ENCODE results near the gene PTPRN2. TPM values are rescaled to one million over a fixed set of nuclear protein-coding genes. Genes with fewer than 3 reads are reported as not detected.
"Not testable (repeated sequence)": the region's sequence is repeated elsewhere in the genome, so short reads cannot be mapped to it uniquely, and the experiment has no call there.

The PTPRN2 gene
- total and polyA plus RNA-seq, 2 donors (not counting 1 experiment from before 2014, with no cell fraction given) = 0.54 to 1.2 TPM

DNA sequence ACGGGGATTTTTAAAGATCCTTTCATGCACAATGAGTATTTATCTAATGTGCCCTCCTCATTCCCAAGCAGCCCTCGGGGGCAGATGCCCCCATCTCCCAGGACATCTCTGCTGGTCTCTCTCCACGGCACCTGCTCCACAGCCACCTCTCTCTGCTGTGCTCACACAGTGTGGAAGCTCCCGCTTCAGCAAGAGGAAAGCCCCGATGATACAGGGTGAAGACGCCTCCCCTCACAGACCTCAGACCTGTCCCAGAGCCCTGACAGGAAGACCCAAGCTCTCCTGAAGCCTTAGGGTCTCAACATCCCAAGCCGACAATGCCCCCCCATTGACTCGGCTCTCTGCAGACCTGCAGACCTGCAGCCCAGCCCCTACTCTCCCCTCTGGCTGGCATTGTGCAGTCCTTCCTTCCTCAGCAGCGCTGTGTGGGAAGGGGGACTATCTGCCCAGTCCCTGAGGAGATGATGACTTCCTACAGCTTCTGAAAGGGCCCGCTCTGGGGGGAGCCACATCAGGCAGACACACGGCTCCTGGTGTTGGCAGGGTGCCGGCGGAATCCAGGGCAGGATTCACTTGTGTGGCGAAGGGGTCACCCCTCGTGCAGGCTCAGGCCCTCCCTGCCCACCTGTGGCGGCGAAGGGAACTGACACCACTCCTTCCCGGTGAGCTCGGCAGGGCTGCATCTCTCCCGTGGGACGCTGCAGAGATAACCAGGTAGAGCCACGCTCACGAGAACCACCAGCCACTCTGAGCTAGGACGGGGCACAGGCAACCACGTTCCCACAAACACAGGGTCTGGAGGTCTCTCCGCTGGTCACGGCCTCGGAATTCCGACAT, 61.8 kb downstream of the PTPRN2 start:
- Histone ChIP-seq H3K4me1 (ENCODE audit: control insufficient read depth, extremely low read depth, insufficient read depth, low read length) (no peaks in the 10 kb centered on the region), H3K27me3 (ENCODE audit: control insufficient read depth, insufficient read depth, low read length) (no peaks in the 10 kb centered on the region), H3K79me2 (ENCODE audit: control insufficient read depth, insufficient read depth, low read length) (no peaks in the 10 kb centered on the region), H3K9me3 (ENCODE audit: control insufficient read depth, insufficient read depth, low read depth, low read length) (peaks cover 1% of the 10 kb centered on the region), H3K4me3 (replicated peaks in 1 of 4; ENCODE audit: control extremely low read depth in 1 of 4, insufficient read depth in 1 of 4, low read depth in 3 of 4, low read length in 4 of 4) (no peak overlapping the region), H4K20me1 (ENCODE audit: control insufficient read depth, extremely low read depth, insufficient read depth, low read length) (no peaks in the 10 kb centered on the region), H3K36me3 (ENCODE audit: control insufficient read depth, insufficient read depth, low read length) (no peaks in the 10 kb centered on the region), H3K4me2 (ENCODE audit: extremely low read depth, insufficient read depth, low read length) (no peak overlapping the region), H3K9ac (ENCODE audit: insufficient read depth, low read length) (no peak overlapping the region), H2AFZ (ENCODE audit: low read length) (no peak overlapping the region), H3K27ac (ENCODE audit: insufficient read depth, low read length) (no peak overlapping the region)
- no peak for TF ChIP-seq EZH2 (IDR thresholded peaks at IDR 0.05; ENCODE audit: low read length, missing control alignments)
- TF ChIP-seq, protein P1, sequence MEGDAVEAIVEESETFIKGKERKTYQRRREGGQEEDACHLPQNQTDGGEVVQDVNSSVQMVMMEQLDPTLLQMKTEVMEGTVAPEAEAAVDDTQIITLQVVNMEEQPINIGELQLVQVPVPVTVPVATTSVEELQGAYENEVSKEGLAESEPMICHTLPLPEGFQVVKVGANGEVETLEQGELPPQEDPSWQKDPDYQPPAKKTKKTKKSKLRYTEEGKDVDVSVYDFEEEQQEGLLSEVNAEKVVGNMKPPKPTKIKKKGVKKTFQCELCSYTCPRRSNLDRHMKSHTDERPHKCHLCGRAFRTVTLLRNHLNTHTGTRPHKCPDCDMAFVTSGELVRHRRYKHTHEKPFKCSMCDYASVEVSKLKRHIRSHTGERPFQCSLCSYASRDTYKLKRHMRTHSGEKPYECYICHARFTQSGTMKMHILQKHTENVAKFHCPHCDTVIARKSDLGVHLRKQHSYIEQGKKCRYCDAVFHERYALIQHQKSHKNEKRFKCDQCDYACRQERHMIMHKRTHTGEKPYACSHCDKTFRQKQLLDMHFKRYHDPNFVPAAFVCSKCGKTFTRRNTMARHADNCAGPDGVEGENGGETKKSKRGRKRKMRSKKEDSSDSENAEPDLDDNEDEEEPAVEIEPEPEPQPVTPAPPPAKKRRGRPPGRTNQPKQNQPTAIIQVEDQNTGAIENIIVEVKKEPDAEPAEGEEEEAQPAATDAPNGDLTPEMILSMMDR (conservative IDR thresholded peaks at IDR 0.05 in 1 of 2, IDR thresholded peaks at IDR 0.05 in 1 of 2; ENCODE audit: low read depth in 1 of 2, low read length in 2 of 2) = no peak
- DNase-seq (ENCODE audit: low read depth in 2 of 2) = no peak

DNA sequence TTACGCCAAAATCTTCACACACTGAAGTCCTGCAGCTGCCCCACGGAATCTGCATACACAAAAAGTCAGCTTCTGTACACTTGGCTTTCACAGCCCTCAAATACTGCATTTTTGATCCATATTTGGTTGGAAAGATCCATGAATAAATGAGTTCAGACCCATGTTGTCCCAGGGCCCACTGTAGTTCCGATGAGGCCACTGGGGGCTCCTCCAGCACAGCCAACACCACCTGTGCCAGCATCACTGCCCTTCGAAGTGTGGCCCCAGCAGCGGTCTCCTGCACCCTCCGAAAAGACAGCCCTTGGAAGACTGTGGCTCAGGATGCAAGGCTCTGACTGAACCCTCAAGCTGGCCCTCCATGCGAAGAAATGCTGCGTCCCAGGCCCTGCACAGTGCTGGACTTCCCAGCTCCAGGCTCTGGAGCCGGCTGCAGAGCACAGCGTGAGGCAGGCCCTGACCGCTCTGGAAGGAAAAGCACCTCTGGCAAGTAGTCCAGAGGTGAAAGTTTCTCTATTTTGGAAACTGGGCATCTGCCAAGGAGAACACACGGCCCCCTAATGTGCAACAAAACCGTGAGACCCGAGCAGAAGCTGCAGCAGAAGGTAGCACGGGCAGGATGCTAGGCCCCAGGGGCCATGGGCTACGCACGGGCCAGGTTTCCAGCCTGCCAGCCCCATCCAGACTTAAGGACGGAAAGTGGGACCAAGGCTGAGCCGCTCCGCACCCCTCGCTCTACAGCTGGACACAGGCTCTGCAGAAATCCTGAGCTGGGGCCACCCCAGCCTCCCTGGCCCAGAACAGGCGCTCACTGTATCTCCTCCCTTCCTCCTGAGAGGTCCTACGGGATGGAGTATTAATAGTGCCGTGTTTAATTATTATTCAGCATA, 62.6 kb downstream of the PTPRN2 start:
- H3K9ac ChIP-seq (ENCODE audit: insufficient read depth, low read length) = no peak overlapping the region
- TF ChIP-seq, protein P1 (conservative IDR thresholded peaks at IDR 0.05 in 1 of 2, IDR thresholded peaks at IDR 0.05 in 1 of 2; ENCODE audit: low read depth in 1 of 2, low read length in 2 of 2) = no peak
- TF ChIP-seq EZH2 (IDR thresholded peaks at IDR 0.05; ENCODE audit: low read length, missing control alignments) = no peak
- H3K36me3 ChIP-seq (ENCODE audit: control insufficient read depth, insufficient read depth, low read length) = no peaks in the 10 kb centered on the region
- no peaks in the 10 kb centered on the region for H3K4me1 ChIP-seq (ENCODE audit: control insufficient read depth, extremely low read depth, insufficient read depth, low read length)
- H2AFZ ChIP-seq (ENCODE audit: low read length) = no peak overlapping the region
- peaks cover 1% of the 10 kb centered on the region for H3K9me3 ChIP-seq (ENCODE audit: control insufficient read depth, insufficient read depth, low read depth, low read length)
- DNase-seq (ENCODE audit: low read depth in 2 of 2) = no peak
- no peaks in the 10 kb centered on the region for H4K20me1 ChIP-seq (ENCODE audit: control insufficient read depth, extremely low read depth, insufficient read depth, low read length)
- H3K4me2 ChIP-seq (ENCODE audit: extremely low read depth, insufficient read depth, low read length) = no peak overlapping the region
- no peak overlapping the region for H3K4me3 ChIP-seq (replicated peaks in 1 of 4; ENCODE audit: control extremely low read depth in 1 of 4, insufficient read depth in 1 of 4, low read depth in 3 of 4, low read length in 4 of 4)
- no peaks in the 10 kb centered on the region for H3K27me3 ChIP-seq (ENCODE audit: control insufficient read depth, insufficient read depth, low read length)
- no peak overlapping the region for H3K27ac ChIP-seq (ENCODE audit: insufficient read depth, low read length)
- H3K79me2 ChIP-seq (ENCODE audit: control insufficient read depth, insufficient read depth, low read length) = no peaks in the 10 kb centered on the region

DNA sequence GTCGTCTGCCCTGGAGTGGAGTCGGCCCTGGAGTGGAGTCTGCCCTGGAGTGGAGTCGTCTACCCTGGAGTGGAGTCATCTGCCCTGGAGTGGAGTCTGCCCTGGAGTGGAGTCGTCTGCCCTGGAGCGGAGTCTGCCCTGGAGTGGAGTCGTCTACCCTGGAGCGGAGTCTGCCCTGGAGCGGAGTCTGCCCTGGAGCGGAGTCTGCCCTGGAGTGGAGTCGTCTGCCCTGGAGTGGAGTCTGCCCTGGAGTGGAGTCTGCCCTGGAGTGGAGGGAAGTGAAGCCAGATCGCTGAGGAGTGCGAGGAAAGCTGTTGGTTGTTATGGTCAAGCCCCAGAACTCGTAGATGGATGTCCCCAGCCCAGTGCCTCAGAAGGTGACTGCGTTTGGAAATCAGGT, 63.3 kb downstream of the PTPRN2 start:
- not testable (repeated sequence) for H3K27ac ChIP-seq (ENCODE audit: insufficient read depth, low read length); H3K36me3 ChIP-seq (ENCODE audit: control insufficient read depth, insufficient read depth, low read length); H3K4me3 ChIP-seq (replicated peaks in 1 of 4; ENCODE audit: control extremely low read depth in 1 of 4, insufficient read depth in 1 of 4, low read depth in 3 of 4, low read length in 4 of 4); H3K9me3 ChIP-seq (ENCODE audit: control insufficient read depth, insufficient read depth, low read depth, low read length); H3K79me2 ChIP-seq (ENCODE audit: control insufficient read depth, insufficient read depth, low read length); H3K4me1 ChIP-seq (ENCODE audit: control insufficient read depth, extremely low read depth, insufficient read depth, low read length); H4K20me1 ChIP-seq (ENCODE audit: control insufficient read depth, extremely low read depth, insufficient read depth, low read length); H3K9ac ChIP-seq (ENCODE audit: insufficient read depth, low read length); H3K27me3 ChIP-seq (ENCODE audit: control insufficient read depth, insufficient read depth, low read length); H3K4me2 ChIP-seq (ENCODE audit: extremely low read depth, insufficient read depth, low read length); DNase-seq (ENCODE audit: low read depth in 2 of 2); H2AFZ ChIP-seq (ENCODE audit: low read length)

DNA sequence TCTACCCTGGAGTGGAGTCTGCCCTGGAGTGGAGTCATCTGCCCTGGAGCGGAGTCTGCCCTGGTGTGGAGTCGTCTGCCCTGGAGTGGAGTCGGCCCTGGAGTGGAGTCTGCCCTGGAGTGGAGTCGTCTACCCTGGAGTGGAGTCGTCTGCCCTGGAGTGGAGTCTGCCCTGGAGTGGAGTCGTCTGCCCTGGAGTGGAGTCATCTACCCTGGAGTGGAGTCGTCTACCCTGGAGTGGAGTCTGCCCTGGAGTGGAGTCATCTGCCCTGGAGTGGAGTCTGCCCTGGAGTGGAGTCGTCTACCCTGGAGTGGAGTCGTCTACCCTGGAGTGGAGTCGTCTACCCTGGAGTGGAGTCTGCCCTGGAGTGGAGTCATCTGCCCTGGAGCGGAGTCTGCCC, 63.7 kb downstream of the PTPRN2 start:
- H3K4me3 ChIP-seq (replicated peaks in 1 of 4; ENCODE audit: control extremely low read depth in 1 of 4, insufficient read depth in 1 of 4, low read depth in 3 of 4, low read length in 4 of 4); H4K20me1 ChIP-seq (ENCODE audit: control insufficient read depth, extremely low read depth, insufficient read depth, low read length); H3K4me1 ChIP-seq (ENCODE audit: control insufficient read depth, extremely low read depth, insufficient read depth, low read length); H3K9ac ChIP-seq (ENCODE audit: insufficient read depth, low read length); DNase-seq (ENCODE audit: low read depth in 2 of 2); H3K79me2 ChIP-seq (ENCODE audit: control insufficient read depth, insufficient read depth, low read length); H3K4me2 ChIP-seq (ENCODE audit: extremely low read depth, insufficient read depth, low read length); H3K27me3 ChIP-seq (ENCODE audit: control insufficient read depth, insufficient read depth, low read length); H3K9me3 ChIP-seq (ENCODE audit: control insufficient read depth, insufficient read depth, low read depth, low read length); H3K36me3 ChIP-seq (ENCODE audit: control insufficient read depth, insufficient read depth, low read length); H2AFZ ChIP-seq (ENCODE audit: low read length); H3K27ac ChIP-seq (ENCODE audit: insufficient read depth, low read length): not testable (repeated sequence)

DNA sequence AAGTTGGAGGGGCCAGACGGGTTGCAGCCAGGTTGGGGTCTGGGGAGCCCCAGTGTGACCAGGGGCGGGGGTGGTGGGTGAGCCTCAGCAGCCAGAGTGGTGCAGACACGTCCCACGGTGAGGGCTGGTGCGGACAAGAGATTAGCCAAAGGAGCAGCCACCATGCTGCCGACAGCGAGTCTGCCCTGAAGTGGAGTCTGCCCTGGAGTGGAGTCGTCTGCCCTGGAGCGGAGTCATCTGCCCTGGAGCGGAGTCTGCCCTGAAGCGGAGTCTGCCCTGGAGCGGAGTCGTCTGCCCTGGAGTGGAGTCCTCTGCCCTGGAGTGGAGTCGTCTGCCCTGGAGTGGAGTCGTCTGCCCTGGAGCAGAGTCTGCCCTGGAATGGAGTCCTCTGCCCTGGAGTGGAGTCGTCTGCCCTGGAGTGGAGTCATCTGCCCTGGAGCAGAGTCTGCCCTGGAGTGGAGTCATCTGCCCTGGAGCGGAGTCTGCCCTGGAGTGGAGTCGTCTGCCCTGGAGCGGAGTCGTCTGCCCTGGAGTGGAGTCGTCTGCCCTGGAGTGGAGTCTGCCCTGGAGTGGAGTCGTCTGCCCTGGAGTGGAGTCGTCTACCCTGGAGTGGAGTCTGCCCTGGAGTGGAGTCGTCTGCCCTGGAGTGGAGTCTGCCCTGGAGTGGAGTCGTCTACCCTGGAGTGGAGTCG, 64.3 kb downstream of the PTPRN2 start:
- H3K4me3 ChIP-seq (replicated peaks in 1 of 4; ENCODE audit: control extremely low read depth in 1 of 4, insufficient read depth in 1 of 4, low read depth in 3 of 4, low read length in 4 of 4); H3K79me2 ChIP-seq (ENCODE audit: control insufficient read depth, insufficient read depth, low read length); H3K9me3 ChIP-seq (ENCODE audit: control insufficient read depth, insufficient read depth, low read depth, low read length); H4K20me1 ChIP-seq (ENCODE audit: control insufficient read depth, extremely low read depth, insufficient read depth, low read length); H2AFZ ChIP-seq (ENCODE audit: low read length); H3K9ac ChIP-seq (ENCODE audit: insufficient read depth, low read length); H3K4me1 ChIP-seq (ENCODE audit: control insufficient read depth, extremely low read depth, insufficient read depth, low read length); H3K4me2 ChIP-seq (ENCODE audit: extremely low read depth, insufficient read depth, low read length); H3K27me3 ChIP-seq (ENCODE audit: control insufficient read depth, insufficient read depth, low read length); DNase-seq (ENCODE audit: low read depth in 2 of 2); H3K36me3 ChIP-seq (ENCODE audit: control insufficient read depth, insufficient read depth, low read length); H3K27ac ChIP-seq (ENCODE audit: insufficient read depth, low read length): not testable (repeated sequence)

Measured in fibroblast of lung (primary cell).